ENCODE measurements around the gene CFAP46.
"Not testable (repeated sequence)": the region's sequence is repeated elsewhere in the genome, so short reads cannot be mapped to it uniquely, and the experiment has no call there.

Gene CFAP46

DNA sequence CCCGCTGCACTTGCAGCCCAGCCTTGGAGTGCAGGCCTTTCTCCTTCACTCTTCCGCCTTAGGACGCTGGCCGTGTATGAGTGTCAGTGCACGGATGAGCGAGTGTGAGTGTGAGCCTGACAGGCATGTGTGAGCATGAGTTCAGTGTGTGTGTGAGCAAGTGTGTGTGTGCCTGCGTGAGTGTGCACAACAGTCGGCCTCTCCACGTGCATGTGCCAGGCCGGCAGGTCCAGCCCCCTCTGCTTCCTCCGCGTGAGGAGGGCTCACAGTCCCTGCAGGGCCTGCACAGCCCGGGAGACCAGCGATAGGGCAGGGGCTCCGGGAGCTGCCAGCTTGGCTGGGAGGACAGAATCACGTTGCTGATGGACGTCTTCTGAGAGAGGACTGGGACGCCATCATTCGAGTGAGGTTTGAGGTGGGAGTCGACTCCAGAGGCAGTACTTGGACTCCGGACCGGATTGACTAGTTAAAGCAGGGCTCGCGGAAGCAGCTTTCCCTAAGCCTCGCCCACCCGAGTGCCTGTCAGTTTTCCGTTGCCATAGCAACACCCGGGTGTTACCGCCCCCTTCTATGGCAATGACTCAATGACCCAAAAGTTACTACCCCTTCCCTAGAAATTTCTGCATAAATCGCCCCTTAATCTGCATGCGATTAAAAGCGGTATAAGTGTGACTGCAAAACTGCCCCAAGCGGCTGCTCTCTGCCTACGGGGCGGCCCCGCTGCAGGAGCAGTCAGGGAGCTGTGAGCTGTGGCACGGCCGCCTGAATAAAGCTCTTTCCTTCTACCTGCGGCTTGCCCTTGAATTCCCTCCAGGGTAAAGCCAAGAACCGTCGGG is 19.6 kb upstream of the CFAP46 start:
- H3K4me3 ChIP-seq (ENCODE audit: low read length): peak overlapping the region; percentile 43; the same call in 1 of the 2 replicates
- no peak for TF ChIP-seq ZNF274 (IDR thresholded peaks at IDR 0.05; ENCODE audit: low read depth, low read length)

DNA sequence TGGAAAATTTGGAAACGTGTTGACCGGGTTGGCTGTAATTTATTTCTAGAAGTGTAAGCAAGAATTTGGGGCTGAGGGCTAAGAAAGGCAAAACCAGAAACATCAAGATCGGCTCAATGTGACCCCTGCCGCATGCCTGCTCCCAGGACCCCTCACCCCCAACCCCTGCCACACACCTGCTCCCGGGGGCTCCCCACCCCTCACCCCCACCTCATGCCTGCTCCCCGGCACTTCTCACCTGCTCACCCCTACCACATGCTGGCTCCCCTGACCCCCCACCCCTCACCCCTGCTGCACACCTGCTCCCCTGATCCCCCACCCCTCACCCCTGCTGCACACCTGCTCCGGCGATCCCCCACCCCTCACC is 19.0 kb upstream of the CFAP46 start:
- no peak for TF ChIP-seq ZNF274 (IDR thresholded peaks at IDR 0.05; ENCODE audit: low read depth, low read length)
- no peak overlapping the region for H3K4me3 ChIP-seq (ENCODE audit: low read length)

DNA sequence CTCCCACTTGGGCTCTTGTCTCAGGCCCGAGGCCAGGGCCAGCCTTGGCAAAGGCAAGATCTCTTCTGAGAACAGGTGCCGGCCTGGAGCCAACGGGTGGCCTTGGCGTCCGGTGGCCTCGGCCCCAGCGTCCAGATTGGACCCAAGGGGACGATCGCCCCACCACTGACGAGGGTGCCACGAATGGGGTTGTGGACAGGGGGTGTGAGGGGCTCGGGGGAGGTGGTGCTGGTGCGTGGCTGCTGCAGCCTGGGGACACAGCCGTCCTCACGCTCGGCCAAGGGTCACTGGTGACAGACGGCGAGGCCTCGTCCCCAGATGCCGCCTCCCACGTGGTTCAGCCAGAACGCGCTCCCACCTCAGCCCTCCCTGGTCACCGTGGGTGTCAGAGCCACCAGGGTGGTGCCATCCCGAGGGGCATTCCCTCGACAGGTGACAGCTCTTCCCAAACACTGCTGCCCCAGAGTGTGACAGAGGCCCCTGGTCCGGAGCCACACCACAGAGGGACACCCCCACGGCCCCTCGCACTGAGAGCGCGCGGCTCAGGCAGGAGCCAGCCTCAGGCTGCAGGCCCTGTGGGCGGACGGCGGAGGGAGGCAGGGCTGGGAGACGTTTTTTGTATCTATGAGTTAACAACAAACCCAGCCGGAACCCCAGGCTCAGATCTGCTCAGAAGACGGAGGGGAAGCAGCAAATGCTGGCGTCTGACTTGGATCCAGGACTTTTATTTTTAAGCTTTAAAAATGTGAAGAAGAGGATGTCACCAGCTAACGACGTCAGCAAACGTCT is 18.5 kb upstream of the CFAP46 start:
- H3K4me3 ChIP-seq (ENCODE audit: low read length): no peak overlapping the region
- no peak for TF ChIP-seq ZNF274 (IDR thresholded peaks at IDR 0.05; ENCODE audit: low read depth, low read length)

DNA sequence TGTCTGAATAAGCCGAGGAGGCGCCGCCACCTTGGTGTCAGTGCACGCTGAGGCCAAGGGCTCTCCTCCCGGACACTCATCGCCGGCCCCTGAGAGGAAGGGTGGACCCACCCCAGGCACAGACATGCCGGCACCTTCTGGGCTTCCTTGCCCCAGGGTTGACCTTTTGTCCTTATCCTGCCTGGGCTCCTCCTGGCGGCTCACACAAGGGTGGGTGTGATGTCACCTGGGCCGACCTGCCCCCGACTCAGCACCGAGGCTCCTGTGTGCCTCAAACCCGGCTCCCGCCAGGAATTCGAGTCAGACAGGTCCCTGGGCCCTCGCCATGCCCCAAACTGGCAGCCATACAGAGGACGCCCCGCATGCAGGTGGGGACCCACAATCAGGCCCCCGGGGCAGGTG is 17.7 kb upstream of the CFAP46 start:
- H3K4me3 ChIP-seq (ENCODE audit: low read length): no peak overlapping the region
- no peak for TF ChIP-seq ZNF274 (IDR thresholded peaks at IDR 0.05; ENCODE audit: low read depth, low read length)

DNA sequence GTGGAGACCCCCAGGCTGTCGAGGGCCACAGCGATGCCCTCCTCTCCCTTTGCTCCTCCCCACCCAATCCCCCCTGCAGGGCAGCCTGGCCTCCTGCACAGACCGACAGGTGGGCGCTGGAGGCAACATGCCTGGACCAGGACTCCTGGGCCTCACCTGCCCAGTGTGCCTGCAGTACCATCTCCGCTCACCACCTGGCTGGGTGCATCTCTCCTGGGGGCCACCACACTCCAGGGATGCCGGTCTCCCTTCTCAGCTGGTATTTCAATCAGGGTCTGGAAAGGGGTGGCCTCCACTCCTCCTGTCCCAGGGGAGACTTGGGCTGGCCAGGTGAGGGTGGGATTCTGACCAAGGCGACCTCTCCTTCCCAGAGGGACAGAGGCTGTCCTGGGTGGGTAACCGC is 17.2 kb upstream of the CFAP46 start:
- no peak overlapping the region for H3K4me3 ChIP-seq (ENCODE audit: low read length)
- TF ChIP-seq ZNF274 (IDR thresholded peaks at IDR 0.05; ENCODE audit: low read depth, low read length): no peak

DNA sequence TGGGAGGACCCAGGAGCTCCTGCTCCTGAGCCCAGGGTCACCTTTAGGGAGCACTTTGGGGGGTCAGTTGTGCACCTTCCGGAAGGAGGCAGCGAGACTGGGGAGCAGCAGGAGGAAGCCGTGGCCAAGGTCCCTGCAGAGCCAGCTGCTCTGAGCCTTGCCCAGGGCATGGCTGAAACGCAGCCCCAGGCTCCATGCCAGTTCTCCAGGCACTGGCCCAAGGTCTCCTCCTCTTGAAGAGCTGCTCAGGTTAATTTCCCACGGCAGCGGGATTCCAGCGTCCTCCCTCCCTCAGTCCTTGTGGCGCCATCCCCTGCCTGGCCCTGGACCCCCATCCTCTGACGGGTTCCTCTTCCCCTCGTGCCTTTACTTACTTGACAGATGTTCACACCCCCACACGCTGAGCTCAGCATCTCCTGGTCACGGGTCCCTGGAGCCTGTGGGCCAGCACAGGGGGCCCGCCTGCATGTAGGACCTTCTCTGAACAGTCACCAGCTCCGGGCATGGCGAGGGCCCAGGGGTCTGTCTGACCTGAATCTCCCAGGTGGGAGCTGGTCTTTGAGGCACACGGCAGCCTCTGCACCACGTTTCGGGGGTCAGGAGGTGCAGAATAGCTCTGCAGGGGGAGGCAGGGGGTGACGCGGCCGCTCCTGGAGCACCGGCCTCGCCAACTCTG is 16.7 kb upstream of the CFAP46 start:
- TF ChIP-seq ZNF274 (IDR thresholded peaks at IDR 0.05; ENCODE audit: low read depth, low read length): no peak
- H3K4me3 ChIP-seq (ENCODE audit: low read length): no peak overlapping the region

DNA sequence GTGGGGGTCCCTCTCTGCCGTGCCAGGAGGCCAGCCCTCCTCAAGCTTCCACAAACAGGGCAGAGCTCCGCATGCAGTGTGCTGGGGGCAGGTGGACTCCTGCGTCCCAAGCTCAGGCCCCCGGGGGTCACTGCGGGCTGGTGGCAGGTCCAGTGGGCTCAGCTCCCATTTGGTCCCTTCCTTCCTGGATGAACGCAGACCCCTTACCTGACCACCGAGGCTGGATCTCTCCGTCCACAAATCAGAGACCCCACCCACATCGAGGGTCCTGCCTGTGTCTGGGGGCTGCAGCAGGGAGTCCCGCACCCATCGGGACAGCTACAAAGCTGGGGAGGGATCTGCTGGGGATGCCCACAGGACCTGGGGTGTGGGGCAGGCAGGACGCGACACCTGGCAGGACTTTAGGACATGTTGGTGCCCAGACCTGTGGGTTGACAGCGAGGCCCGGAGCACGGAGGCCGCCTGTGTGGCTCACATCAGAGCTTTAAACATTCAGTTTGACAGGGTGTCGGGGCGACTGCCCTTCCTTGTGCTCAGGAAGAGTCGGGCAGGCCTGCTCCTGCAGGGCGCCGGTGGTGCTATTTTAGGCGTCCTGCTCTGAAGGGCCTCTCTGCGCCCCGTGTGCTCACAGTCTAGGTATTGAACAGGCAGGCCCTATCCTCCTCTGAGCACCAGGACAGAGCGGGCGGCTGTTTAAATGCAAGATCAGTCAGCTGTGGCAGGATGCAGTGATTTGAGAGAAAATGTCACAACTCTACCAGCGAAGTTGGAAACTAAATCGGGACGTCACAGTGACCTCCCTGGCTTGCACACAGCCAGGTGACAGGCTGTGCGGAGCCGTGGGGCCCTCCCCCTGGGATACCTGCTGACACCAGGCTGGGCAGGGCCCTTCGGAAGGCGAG is 15.9 kb upstream of the CFAP46 start:
- no peak overlapping the region for H3K4me3 ChIP-seq (ENCODE audit: low read length)
- no peak for TF ChIP-seq ZNF274 (IDR thresholded peaks at IDR 0.05; ENCODE audit: low read depth, low read length)

DNA sequence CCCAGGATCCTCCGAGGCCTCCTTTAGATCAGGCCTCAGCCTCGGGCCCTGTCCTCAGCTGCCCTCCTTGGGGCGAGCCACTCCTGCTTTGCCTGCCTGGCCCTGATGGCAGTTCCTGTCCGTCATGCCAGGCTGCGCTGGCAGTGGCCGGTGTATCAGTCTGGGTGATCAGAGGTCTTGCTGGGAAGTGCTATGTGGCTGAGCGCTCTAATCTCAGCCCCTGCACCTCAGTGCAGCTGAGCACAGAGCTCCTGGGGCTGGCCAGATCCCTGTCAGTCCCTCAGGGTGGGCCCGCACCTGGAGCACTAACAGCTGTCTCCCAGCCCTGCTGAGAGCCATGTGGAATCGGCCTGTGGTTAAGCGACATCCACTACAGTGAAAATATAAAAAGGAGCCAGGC is 14.8 kb upstream of the CFAP46 start:
- H3K4me3 ChIP-seq (ENCODE audit: low read length): no peak overlapping the region
- no peak for TF ChIP-seq ZNF274 (IDR thresholded peaks at IDR 0.05; ENCODE audit: low read depth, low read length)

DNA sequence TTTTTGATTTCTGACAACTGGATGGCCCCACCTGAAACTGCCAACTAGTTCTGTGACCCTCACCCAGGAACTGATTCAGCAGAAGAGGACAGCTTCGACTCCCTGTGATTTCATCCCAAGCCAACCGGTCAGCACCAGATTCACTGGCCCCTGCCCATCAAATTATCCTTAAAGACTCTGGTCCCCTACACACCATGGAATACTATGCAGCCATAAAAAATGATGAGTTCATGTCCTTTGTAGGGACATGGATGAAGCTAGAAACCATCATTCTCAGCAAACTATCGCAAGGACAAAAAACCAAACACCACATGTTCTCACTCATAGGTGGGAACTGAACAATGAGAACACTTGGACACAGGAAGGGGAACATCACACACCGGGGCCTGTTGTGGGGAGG is 13.9 kb upstream of the CFAP46 start:
- H3K4me3 ChIP-seq (ENCODE audit: low read length): not testable (repeated sequence)

DNA sequence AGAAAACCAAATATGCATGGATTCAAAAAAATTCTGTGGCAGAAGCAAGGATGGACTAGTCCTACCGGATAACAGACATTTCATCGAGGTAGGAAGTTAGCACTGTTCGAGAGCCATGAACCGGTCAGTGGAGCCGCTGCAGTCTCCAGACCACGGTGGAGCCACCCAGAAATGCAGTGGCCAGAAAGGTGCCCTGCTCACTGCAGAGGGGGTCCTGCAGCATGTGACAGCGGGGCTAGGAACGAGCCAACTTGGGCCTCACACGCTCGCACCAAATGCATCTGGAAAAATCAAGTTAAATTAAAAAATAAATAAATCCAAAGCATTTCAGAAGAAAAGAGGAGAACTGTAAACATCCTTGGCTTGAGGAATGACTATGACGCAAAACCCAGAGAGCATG is 13.1 kb upstream of the CFAP46 start:
- no peak overlapping the region for H3K4me3 ChIP-seq (ENCODE audit: low read length)
- TF ChIP-seq ZNF274 (IDR thresholded peaks at IDR 0.05; ENCODE audit: low read depth, low read length): no peak

DNA sequence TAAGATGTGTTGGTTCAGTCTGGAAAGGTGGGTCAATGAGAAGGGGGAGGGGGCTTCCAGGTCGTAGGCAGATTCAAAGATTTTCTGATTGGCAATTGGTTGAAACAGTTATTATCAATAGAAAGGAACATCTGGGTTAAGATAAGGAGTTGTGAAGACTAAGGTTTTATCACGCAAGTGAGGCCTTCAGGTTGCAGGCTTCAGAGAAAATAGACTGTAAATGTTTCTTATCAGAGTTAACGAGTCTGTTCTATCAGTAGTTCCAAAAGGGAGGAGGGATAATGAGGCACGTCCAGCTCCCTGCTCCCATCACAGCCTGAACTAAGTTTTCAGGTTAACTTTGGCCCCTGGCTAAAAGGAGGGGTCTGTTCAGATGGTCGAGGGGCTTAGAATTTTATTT is 11.1 kb upstream of the CFAP46 start:
- no peak for TF ChIP-seq ZNF274 (IDR thresholded peaks at IDR 0.05; ENCODE audit: low read depth, low read length)
- H3K4me3 ChIP-seq (ENCODE audit: low read length): no peak overlapping the region

DNA sequence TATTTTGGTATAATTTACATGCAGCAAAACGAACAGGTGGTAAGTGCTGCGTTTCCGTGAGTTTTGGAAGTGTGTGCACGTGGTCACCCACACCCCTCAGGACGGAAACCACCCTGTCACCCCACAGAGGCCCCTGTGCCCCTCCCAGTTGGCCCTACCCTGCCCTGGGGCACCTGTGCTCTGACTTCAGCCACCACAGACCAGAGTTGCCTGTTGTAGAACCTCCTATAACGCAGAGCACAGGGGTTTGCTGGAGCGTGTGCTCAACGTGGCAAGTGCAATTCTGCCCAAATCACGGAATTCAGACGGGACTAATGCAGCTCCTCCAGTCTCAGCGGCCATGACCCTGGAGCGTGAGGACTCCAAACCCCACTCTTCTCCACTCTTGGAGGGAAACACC is 9.6 kb upstream of the CFAP46 start:
- no peak overlapping the region for H3K4me3 ChIP-seq (ENCODE audit: low read length)
- TF ChIP-seq ZNF274 (IDR thresholded peaks at IDR 0.05; ENCODE audit: low read depth, low read length): no peak

DNA sequence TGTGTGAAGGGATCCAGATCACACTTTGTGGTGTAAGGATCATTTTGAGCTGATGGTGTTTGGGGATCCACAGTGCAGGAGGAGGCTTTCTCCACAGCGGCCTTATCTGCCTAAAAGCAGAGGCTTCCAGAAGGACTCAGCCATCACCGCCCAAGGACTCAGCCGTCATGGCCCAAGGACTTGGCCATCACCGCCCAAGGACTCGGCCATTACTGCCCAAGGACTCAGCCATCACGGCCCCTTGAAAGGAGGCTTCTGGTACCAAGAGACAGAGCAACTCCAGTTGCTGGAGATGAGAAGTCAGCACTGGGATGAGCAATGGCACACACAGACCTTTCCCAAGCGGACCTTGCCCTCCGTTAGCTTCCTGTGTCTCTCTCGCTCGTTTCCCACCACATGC is 6.0 kb upstream of the CFAP46 start:
- TF ChIP-seq ZNF274 (IDR thresholded peaks at IDR 0.05; ENCODE audit: low read depth, low read length): no peak

DNA sequence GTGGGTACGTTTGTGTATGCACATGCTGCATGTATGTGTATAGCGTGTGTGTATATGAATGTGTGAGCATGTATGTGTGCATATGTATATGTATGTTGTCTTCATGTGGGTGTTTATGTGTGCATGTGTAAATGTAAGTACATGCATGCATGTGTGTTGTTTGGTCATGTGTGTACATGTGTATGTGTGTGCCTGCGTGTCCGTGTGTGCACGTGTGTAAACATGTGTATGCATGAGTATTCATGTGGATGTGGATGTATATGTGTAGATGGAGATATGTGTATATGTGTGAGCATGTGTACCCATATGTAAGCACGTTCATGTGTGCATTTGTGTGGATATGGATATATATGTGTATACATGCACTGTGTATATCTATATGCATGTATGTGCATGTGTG is 5.5 kb upstream of the CFAP46 start:
- TF ChIP-seq ZNF274 (IDR thresholded peaks at IDR 0.05; ENCODE audit: low read depth, low read length): no peak
- H3K4me3 ChIP-seq (ENCODE audit: low read length): no peak overlapping the region

More for the DNA sequence above, 6.0 kb upstream of the CFAP46 start:
- no peak overlapping the region for H3K4me3 ChIP-seq (ENCODE audit: low read length)

Data from GM08714 (cell line).